Hematopoietic multipotent progenitor cell treated with erythropoietin and hydrocortisone succinate and interleukin-3 and kit ligand, for 15 days (in vitro differentiated cells): ENCODE results near the gene GRIK1.
"Not testable (repeated sequence)": the region's sequence is repeated elsewhere in the genome, so short reads cannot be mapped to it uniquely, and the experiment has no call there.

ENCODE experiments used
- DNase-seq: peaks from one replicate; pipeline ENCODE4 v3.0.0-alpha.2; 2015; ENCODE audit warnings: low spot score

GRIK1 gene

GRCh38 chr21:29610779-29611360 lies 328.9 kb downstream of the GRIK1 start:
- no peak for DNase-seq

- DNase-seq = no peak
These were observed 333.2 kb downstream of the GRIK1 start for GRCh38 chr21:29606613-29607012.

DNA sequence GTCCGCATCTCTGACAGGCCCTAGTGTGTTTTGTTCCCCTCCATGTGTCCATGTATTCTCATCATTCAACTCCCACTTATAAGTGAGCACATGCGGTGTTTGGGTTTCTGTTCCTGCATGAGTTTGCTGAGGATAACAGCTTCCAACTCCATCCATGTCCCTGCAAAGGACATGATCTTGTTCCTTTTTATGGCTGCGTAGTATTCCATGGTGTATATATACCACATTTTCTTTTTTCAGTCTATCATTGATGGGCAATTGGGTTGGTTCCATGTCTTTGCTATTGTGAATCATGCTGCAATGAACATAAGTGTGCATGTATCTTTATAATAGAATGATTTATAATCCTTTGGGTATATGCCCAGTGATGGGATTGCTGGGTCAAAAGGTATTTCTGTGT lies 334.6 kb downstream of the GRIK1 start:
- DNase-seq = not testable (repeated sequence)

- no peak for DNase-seq
These were observed 335.7 kb downstream of the GRIK1 start for GRCh38 chr21:29604076-29604475.

GRCh38 chr21:29601047-29601446 lies 338.7 kb downstream of the GRIK1 start:
- no peak for DNase-seq

DNA sequence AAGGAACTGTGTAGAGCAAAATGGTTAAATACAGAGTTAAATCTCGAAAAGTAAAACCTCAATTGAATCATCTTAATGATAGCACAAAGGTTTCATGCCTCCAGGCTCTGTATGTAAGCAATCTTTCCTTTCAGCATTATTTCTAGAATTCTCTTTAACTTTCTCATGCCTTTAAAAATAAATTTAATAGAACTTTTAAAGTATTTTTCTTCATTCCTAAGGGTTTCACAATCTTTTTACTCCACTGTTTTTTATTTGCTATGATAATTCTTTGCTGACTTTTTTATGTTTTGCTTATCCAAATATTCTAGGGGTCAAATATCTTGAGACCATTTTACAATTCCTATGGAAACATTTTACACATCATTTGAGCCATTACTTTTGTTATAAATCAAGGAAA lies 353.1 kb downstream of the GRIK1 start:
- DNase-seq = no peak

DNA sequence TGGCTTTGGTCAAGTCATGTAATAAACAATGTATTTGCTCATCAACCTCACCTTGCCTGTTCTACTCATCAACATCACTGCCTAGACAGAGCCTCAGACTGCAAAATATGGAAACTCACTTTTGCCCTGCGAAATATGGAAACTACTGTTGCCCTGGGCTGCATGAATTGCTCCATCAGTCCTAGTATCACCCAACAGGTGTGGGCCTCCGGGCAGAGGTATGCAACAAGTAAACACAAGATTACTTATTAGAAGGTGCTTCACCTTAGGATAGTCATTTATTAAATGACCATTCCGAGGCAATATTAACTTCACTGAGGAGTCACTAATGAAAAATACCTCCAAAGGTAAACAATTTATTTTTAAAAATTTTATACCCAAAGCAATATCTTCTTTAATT lies 354.3 kb downstream of the GRIK1 start:
- DNase-seq = no peak

DNA sequence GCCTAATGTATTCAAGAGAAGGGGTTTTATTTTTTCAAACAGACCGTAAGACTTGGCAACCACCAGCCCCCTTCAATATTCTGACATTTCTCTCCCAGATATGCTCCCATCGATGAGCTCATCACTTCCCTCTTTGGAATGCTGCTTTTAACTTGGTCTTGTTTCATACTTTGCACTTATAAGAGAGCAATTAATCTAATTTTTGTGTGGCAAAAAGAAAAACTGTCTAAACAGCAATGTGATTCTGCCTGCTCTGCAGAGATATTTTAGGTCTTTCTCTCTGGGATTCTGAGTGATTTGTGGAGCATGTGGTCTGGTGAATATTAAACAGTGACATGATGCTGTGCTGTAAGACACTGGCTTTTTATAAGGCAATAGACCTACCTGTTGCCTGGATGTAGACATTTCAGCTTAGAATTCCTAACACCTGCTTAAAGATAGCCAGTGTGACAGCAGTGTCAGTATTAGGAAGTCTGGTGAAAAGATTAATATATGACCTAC lies 356.3 kb downstream of the GRIK1 start:
- DNase-seq = no peak

DNA sequence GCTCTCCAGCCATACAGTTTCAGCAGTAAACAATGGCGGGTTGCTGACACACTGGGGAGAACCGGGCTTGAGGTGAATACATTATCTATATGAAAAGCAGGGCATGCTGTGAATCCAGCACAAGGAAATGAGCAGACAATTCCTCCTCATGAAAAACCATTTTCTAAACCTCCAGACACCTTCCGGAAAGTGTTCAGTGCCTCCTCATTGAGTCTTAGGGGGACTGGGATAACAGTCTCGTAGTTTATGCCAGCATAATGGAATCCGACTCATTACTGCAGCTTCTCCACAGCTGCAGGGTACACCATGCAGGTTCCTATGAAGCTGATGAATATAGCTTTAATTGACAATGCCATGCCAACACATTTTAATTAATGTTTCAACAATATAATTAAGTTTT lies 356.9 kb downstream of the GRIK1 start:
- no peak for DNase-seq

GRCh38 chr21:29581393-29581792 lies 358.4 kb downstream of the GRIK1 start:
- no peak for DNase-seq

DNA sequence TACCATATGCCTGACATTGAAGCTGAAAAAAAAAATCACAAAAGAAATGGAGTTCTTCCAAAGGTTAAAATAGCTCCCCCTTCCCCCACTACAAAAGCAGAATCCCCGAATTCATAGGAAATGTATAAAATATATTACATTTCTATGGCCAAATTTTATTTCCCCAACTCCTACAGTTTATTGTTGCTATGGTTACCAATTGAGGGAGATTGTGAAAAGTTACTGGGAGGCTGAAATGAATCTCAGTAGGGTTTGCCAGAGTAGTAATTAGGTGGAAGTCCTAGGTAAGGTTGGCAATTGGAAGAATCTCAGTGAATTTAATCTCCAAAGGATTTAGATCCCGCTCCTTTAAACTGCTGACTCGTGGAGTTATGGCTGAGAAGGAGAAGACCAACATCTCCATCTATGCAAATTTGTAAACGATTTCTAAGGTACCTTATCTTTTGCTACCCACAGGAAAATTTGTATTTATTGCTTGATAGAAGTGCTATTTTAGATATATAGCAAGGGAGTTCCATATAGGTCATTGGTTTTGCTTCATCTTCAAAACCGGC lies 359.0 kb downstream of the GRIK1 start:
- no peak for DNase-seq

DNA sequence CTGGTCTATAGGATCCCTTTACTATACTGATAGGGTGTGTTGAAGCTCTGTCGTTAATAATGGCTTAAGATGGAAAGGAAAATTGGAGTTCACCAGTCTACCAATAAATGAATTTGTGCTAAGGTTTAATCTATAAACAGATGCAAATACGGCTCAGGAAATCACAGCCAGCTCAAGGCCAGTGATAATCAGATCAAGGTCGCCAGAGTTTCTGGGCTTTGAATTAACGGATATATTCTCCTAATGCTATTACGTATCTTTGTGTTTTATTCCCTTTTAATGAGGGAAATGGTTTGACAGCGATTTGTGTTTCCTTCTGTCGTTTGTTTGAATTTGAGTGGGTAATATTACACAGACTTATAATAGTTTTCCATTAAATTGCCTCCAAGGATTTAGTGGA lies 361.5 kb downstream of the GRIK1 start:
- DNase-seq = no peak

- DNase-seq = no peak
These were observed 367.8 kb downstream of the GRIK1 start for GRCh38 chr21:29571949-29572348.

GRCh38 chr21:29568020-29568697 lies 371.6 kb downstream of the GRIK1 start:
- DNase-seq = no peak

DNA sequence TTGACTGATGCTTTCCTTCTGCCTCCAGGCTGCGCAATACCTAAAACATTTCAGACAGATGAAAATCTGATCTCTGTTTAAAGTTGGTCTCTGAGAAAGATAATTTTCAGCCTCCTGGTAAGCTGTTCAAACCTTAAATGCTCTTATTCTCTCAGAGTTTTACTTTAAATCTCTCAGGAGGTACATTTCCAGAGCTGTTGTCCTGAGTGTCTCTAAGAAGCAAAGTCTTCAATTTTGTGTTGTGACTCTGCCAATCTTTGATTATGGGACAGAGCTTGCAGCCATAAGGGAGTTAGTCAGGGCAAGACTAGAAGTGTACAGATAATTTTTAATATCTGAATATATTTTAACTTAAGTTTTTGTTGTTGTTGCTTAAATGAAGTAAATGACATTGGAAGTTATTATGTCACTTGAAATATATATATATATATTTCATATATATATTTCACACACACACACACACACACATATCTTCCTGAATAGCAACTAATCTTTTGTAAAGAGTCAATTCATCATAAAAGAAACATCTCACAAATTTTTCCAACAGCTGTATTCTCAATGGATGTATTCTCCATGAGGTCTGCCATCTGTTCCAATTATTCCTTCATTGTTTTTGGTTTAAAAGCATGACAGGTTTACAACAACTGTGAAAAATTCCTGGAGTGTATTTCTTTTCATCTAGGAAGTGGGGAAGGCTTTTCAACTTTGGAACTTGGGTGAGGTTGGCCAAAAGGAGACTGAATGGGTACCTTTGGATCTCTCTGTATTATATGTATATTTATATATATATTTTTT lies 381.7 kb downstream of the GRIK1 start:
- DNase-seq = no peak

DNA sequence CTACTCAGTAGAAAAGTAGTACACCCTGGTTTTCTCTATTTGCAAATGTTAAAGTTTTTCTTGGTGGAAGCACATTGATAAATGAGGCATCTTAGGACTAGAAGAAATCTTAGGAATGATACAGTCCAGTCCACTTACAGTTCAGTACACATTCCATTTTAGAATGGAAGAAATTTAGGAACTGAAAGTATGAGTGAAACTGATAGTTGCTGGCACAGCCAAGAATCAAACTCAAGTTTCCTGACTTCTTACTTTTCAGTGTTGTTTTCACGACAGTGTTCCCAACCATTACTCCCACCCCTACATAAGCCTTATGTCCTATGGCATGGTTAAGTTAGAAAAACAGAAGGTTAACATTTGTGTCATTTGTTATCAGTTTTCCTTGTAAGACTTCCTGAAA lies 382.6 kb downstream of the GRIK1 start:
- DNase-seq = no peak

DNA sequence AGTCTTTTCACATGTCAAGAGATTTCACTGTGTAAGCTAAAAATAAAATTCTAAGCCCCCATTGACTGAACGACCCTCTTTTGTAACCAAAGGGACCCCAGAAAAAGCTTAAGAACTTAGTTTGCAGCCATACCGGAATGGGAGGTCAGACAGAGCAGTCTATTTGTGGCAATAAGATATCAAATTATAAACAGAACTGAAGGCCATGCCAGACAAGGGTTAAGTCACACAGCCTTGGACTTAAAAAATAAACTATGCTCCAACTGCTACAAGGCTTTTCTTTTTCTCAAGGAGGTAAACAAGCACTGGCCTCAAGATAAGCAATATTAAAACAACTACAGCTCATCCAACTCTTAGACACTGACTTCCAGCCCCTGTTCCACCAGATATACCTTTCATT lies 384.2 kb downstream of the GRIK1 start:
- no peak for DNase-seq

DNA sequence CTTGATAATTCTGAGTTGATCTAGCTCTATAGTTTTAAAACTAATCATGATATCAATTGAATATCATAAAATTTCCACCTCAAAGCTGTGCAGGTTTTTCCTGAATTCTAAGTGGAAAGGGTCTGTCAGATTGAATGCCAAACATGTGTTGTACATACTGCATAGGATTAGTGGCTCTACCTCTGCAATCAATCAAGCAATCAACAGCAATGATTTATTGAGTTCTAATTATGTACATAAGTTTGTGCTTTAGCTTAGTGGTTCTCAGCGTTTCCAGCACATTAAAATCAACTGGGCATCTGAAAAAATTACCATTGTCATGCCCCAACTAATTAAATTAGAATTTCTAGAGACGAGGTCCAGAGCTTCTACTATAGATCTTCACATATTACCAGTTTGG lies 389.6 kb downstream of the GRIK1 start:
- no peak for DNase-seq

- DNase-seq = no peak
These were observed 390.2 kb downstream of the GRIK1 start for GRCh38 chr21:29549614-29550013.

DNA sequence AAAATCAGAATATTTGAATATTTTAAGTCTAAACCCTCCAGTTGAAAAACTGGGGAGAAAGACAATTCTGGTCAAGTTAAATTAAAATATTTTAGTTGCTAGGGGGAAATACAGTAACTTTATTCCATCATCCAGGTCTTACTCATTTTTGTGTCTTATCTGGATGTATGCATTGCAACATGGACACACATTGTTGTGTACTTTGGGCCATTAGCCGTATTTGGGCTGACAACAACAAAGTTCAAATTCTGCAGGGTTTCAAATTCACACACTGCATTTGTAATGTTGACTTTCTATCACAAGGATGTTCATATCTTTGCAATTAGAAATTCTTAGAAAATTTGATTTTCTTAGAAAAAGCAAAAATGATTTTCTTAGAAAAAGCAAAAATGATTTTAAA lies 391.8 kb downstream of the GRIK1 start:
- DNase-seq = no peak

- no peak for DNase-seq
These were observed 393.7 kb downstream of the GRIK1 start for GRCh38 chr21:29546071-29546470.

DNA sequence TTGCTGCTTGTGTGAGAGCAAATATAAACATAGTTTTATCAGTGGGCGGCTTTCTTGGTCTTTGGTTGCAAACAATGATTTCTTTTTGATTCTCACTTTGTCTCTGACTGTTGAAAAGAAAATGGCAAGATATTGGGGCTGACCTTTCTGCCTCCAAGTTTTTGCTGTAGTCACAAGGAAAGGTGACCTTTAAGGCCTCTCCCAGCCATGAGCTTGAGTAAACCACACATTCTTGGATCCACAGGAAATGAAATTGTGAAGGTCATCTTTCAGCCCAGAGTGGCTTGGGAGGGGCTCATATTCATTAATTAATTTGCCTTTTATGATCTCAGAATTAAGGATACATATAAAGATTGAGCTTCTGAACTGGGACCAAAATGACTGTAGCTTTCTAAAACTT lies 399.5 kb downstream of the GRIK1 start:
- no peak for DNase-seq

DNA sequence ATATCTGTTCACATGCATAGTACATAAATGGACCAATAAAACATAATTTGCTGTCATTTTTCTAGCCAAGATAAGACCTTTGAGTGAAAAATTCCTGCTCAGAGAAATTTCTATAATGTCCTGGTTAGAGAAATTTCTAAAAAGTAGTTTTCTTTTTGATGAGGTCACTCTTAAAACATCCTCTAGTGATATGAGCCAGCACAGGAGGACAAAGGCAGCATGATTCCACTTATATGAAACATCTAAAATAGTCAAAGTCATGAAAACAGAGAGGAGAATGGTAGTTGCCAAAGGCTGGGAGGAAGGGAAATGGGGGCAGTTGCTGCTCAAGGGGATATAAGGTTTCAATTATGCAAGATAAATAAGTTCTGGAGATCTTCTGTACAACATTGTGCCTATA lies 401.7 kb downstream of the GRIK1 start:
- DNase-seq = no peak
